GM12892 (cell line): Measurements from ENCODE around the gene ATXN1.

Experiments used
- POLR2A ChIP-seq: IDR thresholded peaks from 2 replicates; pipeline ENCODE4 v1.6.1; 2011; ENCODE audit warnings: low read depth, low read length, control low read depth
- POLR2AphosphoS5 ChIP-seq: IDR thresholded peaks from 2 replicates; pipeline ENCODE4 v1.6.1; 2011; ENCODE audit warnings: low read depth, low read length, control low read depth

- no peak for TF ChIP-seq POLR2AphosphoS5
- no peak for TF ChIP-seq POLR2A
Observed at GRCh38 chr6:16388488-16388887, 372.8 kb downstream of the ATXN1 start.
